Measurements from ENCODE around the gene KRTAP4-8. TPM values are rescaled to one million over a fixed set of nuclear protein-coding genes. Genes with fewer than 3 reads are reported as not detected.
"Not testable (repeated sequence)": the region's sequence is repeated elsewhere in the genome, so short reads cannot be mapped to it uniquely, and the experiment has no call there.

The KRTAP4-8 gene
- total and polyA plus RNA-seq, 2 donors: 0.02 TPM; not detected in 1

GRCh38 chr17:41069031-41069430 lies 28.9 kb downstream of the KRTAP4-8 start:
- H3K36me3 ChIP-seq (ENCODE audit: control insufficient read depth in 2 of 2, insufficient read depth in 2 of 2, low read length in 1 of 2): no peaks in the 10 kb centered on the region
- DNase-seq (ENCODE audit: low read depth in 6 of 9, low spot score in 9 of 9): no peak
- H3K27ac ChIP-seq (ENCODE audit: low read depth in 1 of 2, low read length in 1 of 2): no peak overlapping the region
- no peak overlapping the region for H3K4me3 ChIP-seq (ENCODE audit: low read length in 2 of 2)
- H3K4me1 ChIP-seq (ENCODE audit: control insufficient read depth in 2 of 2, insufficient read depth in 2 of 2, low read length in 2 of 2): no peaks in the 10 kb centered on the region
- H3K9me3 ChIP-seq (ENCODE audit: control insufficient read depth in 2 of 2, insufficient read depth in 1 of 2, low read length in 1 of 2): no peaks in the 10 kb centered on the region
- no peaks in the 10 kb centered on the region for H3K27me3 ChIP-seq (ENCODE audit: control insufficient read depth in 2 of 2, insufficient read depth in 1 of 2, low read length in 1 of 2)
- WGBS: 64% methylated on average over 3 of the region's 3 CpGs

- H3K36me3 ChIP-seq (ENCODE audit: control insufficient read depth in 2 of 2, insufficient read depth in 2 of 2, low read length in 1 of 2): no peaks in the 10 kb centered on the region
- no peak for DNase-seq (ENCODE audit: low read depth in 6 of 9, low spot score in 9 of 9)
- no peaks in the 10 kb centered on the region for H3K27me3 ChIP-seq (ENCODE audit: control insufficient read depth in 2 of 2, insufficient read depth in 1 of 2, low read length in 1 of 2)
- H3K4me1 ChIP-seq (ENCODE audit: control insufficient read depth in 2 of 2, insufficient read depth in 2 of 2, low read length in 2 of 2): no peaks in the 10 kb centered on the region
- H3K27ac ChIP-seq (ENCODE audit: low read depth in 1 of 2, low read length in 1 of 2): no peak overlapping the region
- H3K4me3 ChIP-seq (ENCODE audit: low read length in 2 of 2): no peak overlapping the region
- no peaks in the 10 kb centered on the region for H3K9me3 ChIP-seq (ENCODE audit: control insufficient read depth in 2 of 2, insufficient read depth in 1 of 2, low read length in 1 of 2)
Observed at GRCh38 chr17:41067281-41067680, 30.7 kb downstream of the KRTAP4-8 start.

- no peak for DNase-seq (ENCODE audit: low read depth in 6 of 9, low spot score in 9 of 9)
- no peak within 1 kb of the TSS for H3K4me3 ChIP-seq (ENCODE audit: low read length in 2 of 2)
- no peaks in the 10 kb centered on the region for H3K36me3 ChIP-seq (ENCODE audit: control insufficient read depth in 2 of 2, insufficient read depth in 2 of 2, low read length in 1 of 2)
- 93% methylated on average over 6 of the region's 6 CpGs for WGBS
- H3K27me3 ChIP-seq (ENCODE audit: control insufficient read depth in 2 of 2, insufficient read depth in 1 of 2, low read length in 1 of 2): no peaks in the 10 kb centered on the region
- no peaks in the 10 kb centered on the region for H3K9me3 ChIP-seq (ENCODE audit: control insufficient read depth in 2 of 2, insufficient read depth in 1 of 2, low read length in 1 of 2)
- no peak within 1 kb of the TSS for H3K27ac ChIP-seq (ENCODE audit: low read depth in 1 of 2, low read length in 1 of 2)
- no peaks in the 10 kb centered on the region for H3K4me1 ChIP-seq (ENCODE audit: control insufficient read depth in 2 of 2, insufficient read depth in 2 of 2, low read length in 2 of 2)
Observed at GRCh38 chr17:41065829-41066624, 31.9 kb downstream of the KRTAP4-8 start, which contains the start of gene KRTAP2-4. Gene KRTAP2-4, minus strand, starts transcription at chr17:41065879. Its CDS starts 34 bp downstream, at chr17:41065845.

- not testable (repeated sequence) for H3K27ac ChIP-seq (ENCODE audit: low read depth in 1 of 2, low read length in 1 of 2); H3K4me1 ChIP-seq (ENCODE audit: control insufficient read depth in 2 of 2, insufficient read depth in 2 of 2, low read length in 2 of 2); H3K4me3 ChIP-seq (ENCODE audit: low read length in 2 of 2); H3K27me3 ChIP-seq (ENCODE audit: control insufficient read depth in 2 of 2, insufficient read depth in 1 of 2, low read length in 1 of 2); H3K36me3 ChIP-seq (ENCODE audit: control insufficient read depth in 2 of 2, insufficient read depth in 2 of 2, low read length in 1 of 2); H3K9me3 ChIP-seq (ENCODE audit: control insufficient read depth in 2 of 2, insufficient read depth in 1 of 2, low read length in 1 of 2); DNase-seq (ENCODE audit: low read depth in 6 of 9, low spot score in 9 of 9)
- WGBS: 93% methylated on average over 7 of the region's 16 CpGs
Observed at GRCh38 chr17:41065016-41065689, 32.8 kb downstream of the KRTAP4-8 start.

- DNase-seq (ENCODE audit: low read depth in 6 of 9, low spot score in 9 of 9): no peak
- no peaks in the 10 kb centered on the region for H3K36me3 ChIP-seq (ENCODE audit: control insufficient read depth in 2 of 2, insufficient read depth in 2 of 2, low read length in 1 of 2)
- WGBS: 67% methylated on average over 1 of the region's 1 CpG
- no peaks in the 10 kb centered on the region for H3K4me1 ChIP-seq (ENCODE audit: control insufficient read depth in 2 of 2, insufficient read depth in 2 of 2, low read length in 2 of 2)
- no peak overlapping the region for H3K27ac ChIP-seq (ENCODE audit: low read depth in 1 of 2, low read length in 1 of 2)
- H3K9me3 ChIP-seq (ENCODE audit: control insufficient read depth in 2 of 2, insufficient read depth in 1 of 2, low read length in 1 of 2): no peaks in the 10 kb centered on the region
- H3K27me3 ChIP-seq (ENCODE audit: control insufficient read depth in 2 of 2, insufficient read depth in 1 of 2, low read length in 1 of 2): peaks cover 0 to 6% of the 10 kb centered on the region in 2 donors
- no peak overlapping the region for H3K4me3 ChIP-seq (ENCODE audit: low read length in 2 of 2)
Observed at GRCh38 chr17:41064301-41064700, 33.6 kb downstream of the KRTAP4-8 start.

GRCh38 chr17:41063449-41063848 lies 34.5 kb downstream of the KRTAP4-8 start:
- H3K27me3 ChIP-seq (ENCODE audit: control insufficient read depth in 2 of 2, insufficient read depth in 1 of 2, low read length in 1 of 2): peaks cover 0 to 6% of the 10 kb centered on the region in 2 donors
- 94% methylated on average over 4 of the region's 4 CpGs for WGBS
- no peak overlapping the region for H3K27ac ChIP-seq (ENCODE audit: low read depth in 1 of 2, low read length in 1 of 2)
- H3K4me1 ChIP-seq (ENCODE audit: control insufficient read depth in 2 of 2, insufficient read depth in 2 of 2, low read length in 2 of 2): no peaks in the 10 kb centered on the region
- H3K9me3 ChIP-seq (ENCODE audit: control insufficient read depth in 2 of 2, insufficient read depth in 1 of 2, low read length in 1 of 2): no peaks in the 10 kb centered on the region
- no peak for DNase-seq (ENCODE audit: low read depth in 6 of 9, low spot score in 9 of 9)
- H3K4me3 ChIP-seq (ENCODE audit: low read length in 2 of 2): no peak overlapping the region
- H3K36me3 ChIP-seq (ENCODE audit: control insufficient read depth in 2 of 2, insufficient read depth in 2 of 2, low read length in 1 of 2): no peaks in the 10 kb centered on the region

- no peak overlapping the region for H3K27ac ChIP-seq (ENCODE audit: low read depth in 1 of 2, low read length in 1 of 2)
- no peak for DNase-seq (ENCODE audit: low read depth in 6 of 9, low spot score in 9 of 9)
- 91% methylated on average over 1 of the region's 1 CpG for WGBS
- no peaks in the 10 kb centered on the region for H3K9me3 ChIP-seq (ENCODE audit: control insufficient read depth in 2 of 2, insufficient read depth in 1 of 2, low read length in 1 of 2)
- no peaks in the 10 kb centered on the region for H3K36me3 ChIP-seq (ENCODE audit: control insufficient read depth in 2 of 2, insufficient read depth in 2 of 2, low read length in 1 of 2)
- H3K4me1 ChIP-seq (ENCODE audit: control insufficient read depth in 2 of 2, insufficient read depth in 2 of 2, low read length in 2 of 2): no peaks in the 10 kb centered on the region
- H3K27me3 ChIP-seq (ENCODE audit: control insufficient read depth in 2 of 2, insufficient read depth in 1 of 2, low read length in 1 of 2): peaks cover 0 to 6% of the 10 kb centered on the region in 2 donors
- no peak overlapping the region for H3K4me3 ChIP-seq (ENCODE audit: low read length in 2 of 2)
Observed at GRCh38 chr17:41061964-41062363, 36.0 kb downstream of the KRTAP4-8 start.

GRCh38 chr17:41060052-41060604 lies 37.8 kb downstream of the KRTAP4-8 start, which contains the start of gene KRTAP2-3:
Gene KRTAP2-3, minus strand, starts transcription at chr17:41060114. Its CDS starts 64 bp downstream, at chr17:41060050.
- peaks cover 0 to 6% of the 10 kb centered on the region in 2 donors for H3K27me3 ChIP-seq (ENCODE audit: control insufficient read depth in 2 of 2, insufficient read depth in 1 of 2, low read length in 1 of 2)
- WGBS: 82% methylated on average over 6 of the region's 6 CpGs
- H3K4me1 ChIP-seq (ENCODE audit: control insufficient read depth in 2 of 2, insufficient read depth in 2 of 2, low read length in 2 of 2): no peaks in the 10 kb centered on the region

More at GRCh38 chr17:41060052-41060604, 37.8 kb downstream of the KRTAP4-8 start, which contains the start of gene KRTAP2-3:
- no peak for DNase-seq (ENCODE audit: low read depth in 6 of 9, low spot score in 9 of 9)
- no peaks in the 10 kb centered on the region for H3K9me3 ChIP-seq (ENCODE audit: control insufficient read depth in 2 of 2, insufficient read depth in 1 of 2, low read length in 1 of 2)
- H3K4me3 ChIP-seq (ENCODE audit: low read length in 2 of 2): no peak within 1 kb of the TSS
- no peak within 1 kb of the TSS for H3K27ac ChIP-seq (ENCODE audit: low read depth in 1 of 2, low read length in 1 of 2)
- no peaks in the 10 kb centered on the region for H3K36me3 ChIP-seq (ENCODE audit: control insufficient read depth in 2 of 2, insufficient read depth in 2 of 2, low read length in 1 of 2)
